ENCODE measurements around the gene RPUSD1.

The RPUSD1 gene

DNA sequence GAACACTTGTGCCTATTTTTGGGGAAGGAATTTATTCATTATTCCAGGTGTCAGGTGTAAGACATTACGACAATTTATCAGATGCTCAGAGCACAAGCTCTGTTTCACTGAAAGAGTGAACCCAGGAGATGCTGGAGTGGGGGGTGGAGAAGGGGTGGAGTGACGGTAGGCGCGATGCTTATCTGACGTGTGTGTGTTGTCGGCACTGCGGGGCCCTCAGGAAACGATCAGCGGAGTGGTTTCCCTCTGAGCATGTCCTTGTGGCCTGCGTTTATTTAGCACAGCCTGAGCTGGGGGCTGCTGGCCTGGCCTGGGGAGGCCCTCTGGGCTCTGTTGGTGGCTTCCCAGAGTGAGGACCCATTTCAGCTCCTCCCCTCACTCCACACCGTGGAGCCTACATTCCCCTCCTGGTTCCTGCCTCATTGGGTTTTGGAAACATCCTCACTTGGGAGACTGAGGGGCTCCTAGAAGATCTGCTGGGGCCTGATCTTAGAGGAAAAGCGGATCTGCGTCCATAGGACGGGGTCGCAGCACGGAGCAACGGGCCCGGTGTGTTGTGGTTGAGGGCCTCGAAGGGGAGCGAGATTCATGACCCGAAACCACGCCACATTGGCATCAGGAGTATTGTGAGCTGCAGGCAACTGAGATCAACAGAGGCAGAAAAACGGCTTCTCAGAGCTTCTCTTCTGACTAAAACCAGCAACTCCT is 31.3 kb upstream of the RPUSD1 start:
- in situ Hi-C loops (cut with MboI; ENCODE audit: low sequenced_read_pairs) = no loop called here

GRCh38 chr16:818592-818991 is 30.4 kb upstream of the RPUSD1 start:
- in situ Hi-C loops (cut with MboI; ENCODE audit: low sequenced_read_pairs) = no loop called here

DNA sequence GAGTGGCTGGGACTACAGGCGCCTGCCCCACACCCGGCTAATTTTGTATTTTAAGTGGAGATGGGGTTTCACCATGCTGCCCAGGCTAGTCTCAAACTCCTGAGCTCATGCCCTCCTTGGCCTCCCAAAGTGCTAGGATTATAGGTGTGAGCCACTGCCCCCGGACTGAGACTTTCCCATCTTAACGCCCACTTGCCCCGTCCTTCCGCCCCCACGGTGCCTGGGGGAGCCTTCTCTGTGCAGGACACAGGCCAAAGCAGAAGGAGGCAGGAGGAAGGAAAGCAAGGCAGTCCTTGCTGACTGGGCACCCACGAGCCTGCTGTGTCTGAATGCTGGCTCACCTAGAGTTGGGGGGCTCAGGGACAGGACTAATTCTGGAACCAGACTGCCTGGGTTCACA is 30.0 kb upstream of the RPUSD1 start:
- in situ Hi-C loops (cut with MboI; ENCODE audit: low sequenced_read_pairs) = no loop called here

DNA sequence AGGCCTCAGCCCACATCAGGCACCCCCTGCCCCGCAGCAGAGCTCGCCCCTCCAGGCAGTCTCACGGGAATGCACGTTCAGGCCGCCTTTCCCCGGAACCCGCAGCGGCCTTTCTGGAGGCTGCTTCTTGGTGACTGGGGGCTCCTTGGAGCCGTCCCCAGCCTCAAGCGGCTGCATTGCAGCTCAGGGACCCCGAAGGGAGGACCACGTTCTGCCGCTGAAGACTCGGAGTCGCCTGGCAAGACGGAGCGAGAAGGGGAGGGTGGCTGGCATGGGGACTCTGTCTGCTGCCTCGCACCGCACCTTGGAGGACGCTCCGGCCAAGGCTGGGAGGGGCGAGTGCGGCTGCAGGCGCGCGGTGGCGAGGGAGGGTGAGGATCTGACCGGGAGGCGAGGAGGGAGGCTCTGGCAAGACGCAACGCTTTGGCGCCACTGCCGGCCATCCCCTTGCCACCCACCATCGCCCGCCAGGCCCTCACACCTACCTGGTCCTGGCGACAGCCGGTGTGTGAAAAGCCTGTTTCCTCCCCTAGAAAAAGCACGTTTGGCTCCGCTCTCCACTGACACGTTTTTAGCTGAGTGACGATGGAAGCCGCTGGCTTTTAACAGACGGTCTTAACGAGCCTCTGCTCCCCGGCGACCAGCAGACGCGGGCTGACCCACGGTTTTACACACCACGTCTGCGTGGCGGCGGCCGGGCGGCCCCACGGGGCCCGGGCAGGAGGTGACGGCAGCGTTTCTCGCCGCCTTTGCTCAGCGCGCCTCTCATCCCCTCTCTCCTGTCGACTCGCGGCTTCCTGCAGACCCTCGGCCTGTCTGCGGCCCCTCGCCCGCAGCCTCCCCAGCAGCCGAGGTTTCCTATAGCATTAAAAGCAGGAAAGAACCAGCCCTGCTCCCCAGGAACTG is 29.1 kb upstream of the RPUSD1 start:
- in situ Hi-C loops (cut with MboI; ENCODE audit: low sequenced_read_pairs) = no loop called here

DNA sequence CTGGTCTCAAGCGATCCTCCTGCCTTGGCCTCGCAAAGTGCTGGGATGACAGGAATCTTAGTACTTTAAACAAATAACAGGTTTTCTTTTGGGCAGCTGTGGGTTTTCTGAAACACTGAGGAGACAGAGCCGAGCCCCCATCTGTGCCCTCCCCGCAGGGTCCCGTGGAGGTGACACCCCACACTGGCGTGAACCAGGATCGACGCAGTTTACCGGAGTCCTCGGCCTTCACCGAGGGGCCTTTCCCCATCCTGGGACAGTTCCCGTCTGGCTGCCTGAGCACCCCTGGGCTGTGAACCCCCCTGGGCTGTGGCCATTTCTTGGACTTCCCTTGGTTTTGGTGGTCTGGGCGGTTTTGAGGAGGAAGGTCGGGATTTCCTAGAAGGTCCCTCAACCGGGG is 27.7 kb upstream of the RPUSD1 start:
- in situ Hi-C loops (cut with MboI; ENCODE audit: low sequenced_read_pairs) = no loop called here

- in situ Hi-C loops (cut with MboI; ENCODE audit: low sequenced_read_pairs) = no loop called here
These were observed 26.8 kb upstream of the RPUSD1 start for GRCh38 chr16:814974-815373.

DNA sequence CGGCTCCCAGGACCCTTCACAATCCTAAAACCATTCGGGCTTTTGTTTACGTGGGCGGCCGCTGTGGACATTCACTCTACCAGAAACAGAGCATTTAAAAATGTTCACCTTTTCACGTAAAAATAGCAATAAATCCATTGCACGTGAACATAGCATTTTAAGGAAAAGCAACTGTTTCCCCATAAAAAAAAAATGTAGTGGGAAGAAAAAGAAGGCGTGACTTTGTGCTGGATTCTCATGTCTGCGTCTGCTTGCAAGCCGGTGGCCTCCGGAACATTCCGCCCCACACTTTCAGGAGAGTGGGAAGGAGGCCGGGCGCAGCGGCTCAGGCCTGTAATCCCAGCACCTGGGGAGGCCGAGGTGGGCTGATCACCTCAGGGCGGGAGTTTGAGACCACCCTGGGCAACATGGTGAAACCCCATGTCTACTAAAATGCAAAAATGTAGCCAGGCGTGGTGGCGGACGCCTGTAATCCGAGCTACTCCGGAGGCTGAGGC is 25.8 kb upstream of the RPUSD1 start:
- in situ Hi-C loops (cut with MboI; ENCODE audit: low sequenced_read_pairs) = no loop called here

DNA sequence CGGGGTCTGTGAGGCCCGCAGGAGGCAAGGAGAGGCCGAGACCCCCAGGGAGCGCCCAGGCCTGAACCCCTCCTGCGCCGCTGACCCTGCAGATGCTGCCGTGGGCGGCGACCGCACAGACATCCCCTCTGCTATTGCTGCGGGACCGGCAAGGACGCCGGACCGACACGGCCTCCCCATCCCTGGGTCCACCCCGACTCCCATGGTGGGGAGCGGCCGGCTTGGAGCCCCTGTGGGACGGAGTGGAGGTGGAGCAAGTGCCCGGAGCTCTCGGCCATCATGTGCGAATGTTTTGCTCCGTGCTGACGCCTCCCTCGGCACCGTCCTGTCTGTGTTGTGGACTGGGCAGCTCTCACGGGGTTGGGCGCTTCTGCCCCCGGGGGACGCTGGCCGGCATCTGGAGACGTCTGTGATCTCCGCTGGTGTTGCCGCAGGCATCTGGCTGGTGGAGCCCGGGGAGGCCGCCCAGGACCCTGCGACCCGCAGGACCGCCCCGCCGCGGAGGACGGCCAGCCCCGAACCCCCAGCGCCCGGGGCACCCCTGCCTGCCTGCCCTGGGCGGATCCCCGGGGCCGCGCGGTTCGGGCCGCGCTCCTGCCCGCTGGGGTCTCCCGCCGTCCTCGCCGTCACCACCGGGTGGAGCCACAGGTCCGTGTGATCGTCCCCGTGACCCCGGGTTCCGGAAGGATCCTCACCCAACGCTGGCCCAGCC is 25.2 kb upstream of the RPUSD1 start:
- in situ Hi-C loops (cut with MboI; ENCODE audit: low sequenced_read_pairs) = no loop called here

DNA sequence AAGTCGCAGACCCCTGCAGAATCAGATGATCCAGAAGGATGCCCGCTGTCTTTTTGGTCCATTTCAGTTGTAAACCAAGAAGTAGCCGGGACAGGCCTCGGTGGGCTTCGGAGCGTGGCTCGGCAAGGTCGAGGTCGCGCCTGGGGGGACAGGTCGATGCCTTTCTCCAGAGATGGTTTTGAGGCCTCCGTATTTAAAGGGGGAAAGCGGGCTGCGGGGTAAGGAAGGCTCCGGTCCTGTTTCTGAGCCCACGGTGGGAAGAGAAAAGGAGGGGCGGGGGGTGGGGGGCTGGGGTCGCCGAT is 19.9 kb upstream of the RPUSD1 start:
- in situ Hi-C loops (cut with MboI; ENCODE audit: low sequenced_read_pairs) = no loop called here

DNA sequence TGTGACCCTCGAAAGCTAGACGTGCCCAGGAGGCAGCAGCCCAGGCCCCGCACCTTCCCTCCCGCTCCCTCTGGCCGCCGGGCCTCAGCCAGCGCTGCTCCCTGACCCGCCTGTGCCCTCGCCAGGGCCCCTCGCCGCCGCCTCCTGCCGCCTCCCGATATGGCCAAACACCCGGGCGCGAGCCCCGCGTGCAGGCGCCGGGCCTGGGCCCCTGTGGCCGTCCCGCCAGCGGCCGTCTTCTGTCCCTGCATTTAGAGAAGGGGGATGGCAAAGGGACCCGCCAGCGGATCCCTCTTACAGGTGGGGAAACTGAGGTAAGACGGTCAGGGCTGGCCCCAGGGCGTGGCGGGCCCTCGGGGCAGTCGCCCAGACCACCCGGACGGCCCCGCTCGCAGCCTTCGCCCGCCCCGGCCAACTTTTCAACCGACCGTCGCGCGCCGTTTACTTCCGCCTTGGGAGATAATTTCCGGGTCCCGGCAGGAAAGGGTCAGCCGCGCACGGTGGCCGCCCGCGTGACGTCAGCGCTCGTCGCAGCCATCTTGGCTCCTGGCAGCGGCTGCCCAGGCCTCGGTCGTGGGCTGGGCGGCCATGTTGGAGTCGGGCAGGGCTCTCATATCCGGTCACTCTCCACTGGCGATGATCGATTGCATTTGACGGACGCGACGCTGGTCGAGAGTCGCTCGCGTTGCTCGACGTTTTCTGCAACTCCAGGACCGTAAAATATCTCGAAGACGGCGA is 19.3 kb upstream of the RPUSD1 start:
- in situ Hi-C loops (cut with MboI; ENCODE audit: low sequenced_read_pairs) = no loop called here

GRCh38 chr16:805474-805873 is 17.3 kb upstream of the RPUSD1 start:
- in situ Hi-C loops (cut with MboI; ENCODE audit: low sequenced_read_pairs) = no loop called here

DNA sequence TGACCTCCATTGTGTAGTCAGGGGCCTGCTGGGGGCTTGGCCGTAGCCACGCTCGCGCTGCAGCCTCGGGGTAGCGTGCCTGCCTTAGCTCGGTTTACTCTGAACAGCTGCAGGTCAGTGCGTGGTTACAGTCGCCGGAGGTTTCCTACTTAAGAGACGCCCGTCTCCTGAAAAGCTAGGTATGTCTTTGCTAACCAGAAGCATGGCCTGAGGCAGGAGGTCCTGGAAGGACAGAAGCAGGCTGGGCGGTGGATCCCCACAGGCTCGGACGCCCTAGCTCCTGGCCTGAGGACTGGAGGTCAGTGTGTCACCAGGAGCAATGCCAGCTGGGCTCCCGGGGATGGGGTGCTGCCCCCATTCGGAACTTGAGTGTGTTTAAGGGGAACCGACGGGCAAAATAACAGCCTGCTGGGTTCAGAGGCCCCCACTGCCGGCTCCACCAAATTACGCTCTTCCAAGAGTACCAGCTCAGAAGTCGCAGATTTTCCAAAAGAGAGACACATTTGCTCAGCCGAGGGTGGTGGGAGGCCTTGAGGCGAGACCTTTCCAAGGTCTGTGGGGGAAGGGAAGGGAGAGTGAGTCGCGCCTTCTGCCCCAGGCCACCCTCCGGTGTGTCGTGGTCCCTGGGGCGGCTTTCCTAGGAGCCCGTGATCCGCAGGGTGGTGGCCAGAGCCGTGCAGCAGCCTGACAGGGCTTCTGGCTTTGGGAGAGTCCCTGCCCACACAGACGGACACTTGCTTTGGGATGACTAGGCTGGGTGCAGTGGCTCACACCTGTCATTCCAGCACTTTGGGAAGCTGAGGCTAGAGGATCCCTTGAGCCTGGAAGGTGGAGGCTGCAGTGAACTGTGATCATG is 16.2 kb upstream of the RPUSD1 start:
- in situ Hi-C loops (cut with MboI; ENCODE audit: low sequenced_read_pairs) = no loop called here

- in situ Hi-C loops (cut with MboI; ENCODE audit: low sequenced_read_pairs) = no loop called here
These were observed 15.5 kb upstream of the RPUSD1 start for GRCh38 chr16:803754-804080.

GRCh38 chr16:802914-803753 is 15.0 kb upstream of the RPUSD1 start:
- in situ Hi-C loops (cut with MboI; ENCODE audit: low sequenced_read_pairs) = no loop called here

DNA sequence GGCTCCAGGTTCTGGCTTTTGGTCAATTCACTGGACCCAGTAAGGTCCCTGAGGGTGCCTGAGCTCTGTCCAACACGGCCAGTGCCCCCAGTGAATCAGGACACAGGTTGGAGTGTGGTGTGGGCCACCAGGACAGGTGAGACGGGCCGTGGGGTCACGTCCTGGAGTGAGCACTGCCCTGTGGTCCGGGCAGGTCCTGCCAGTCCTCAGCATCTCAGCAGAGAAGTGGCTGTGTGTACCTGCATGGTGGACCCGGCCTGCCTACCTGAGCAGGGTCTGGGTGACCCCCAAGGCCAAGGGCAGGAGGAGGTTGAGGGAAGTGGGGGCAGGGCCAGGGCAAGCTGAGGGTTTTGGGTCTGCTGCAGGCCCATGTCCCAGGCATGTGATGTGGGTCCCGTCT is 14.3 kb upstream of the RPUSD1 start:
- in situ Hi-C loops (cut with MboI; ENCODE audit: low sequenced_read_pairs) = no loop called here

- in situ Hi-C loops (cut with MboI; ENCODE audit: low sequenced_read_pairs) = no loop called here
These were observed 13.6 kb upstream of the RPUSD1 start for GRCh38 chr16:801584-802363.

- in situ Hi-C loops (cut with MboI; ENCODE audit: low sequenced_read_pairs) = no loop called here
These were observed 12.8 kb upstream of the RPUSD1 start for GRCh38 chr16:800834-801511.

All from HL-60/S4 treated with phorbol 12-myristate 13-acetate at 8.2 ng/mL for 4 days and 3 days (cell line).